Prostate gland (tissue), 2 donors: ENCODE results near the gene LY86. TPM values are rescaled to one million over a fixed set of nuclear protein-coding genes. Genes with fewer than 3 reads are reported as not detected.

Experiments used
- DNase-seq: peaks from one replicate; pipeline ENCODE4 v3.0.0-alpha.2; 2019; ENCODE audit warnings: low spot score
- H3K27ac ChIP-seq, 2 donors: fragments of 200-600 bp; sonication (generic); 2 replicates each; pipeline ENCODE4 v1.5.1; 2017 to 2019
- H3K27me3 ChIP-seq: fragments of 200-600 bp; sonication (generic); replicated peaks from 2 replicates; pipeline ENCODE4 v1.5.1; 2019; ENCODE audit not compliant: insufficient read depth
- H3K36me3 ChIP-seq, 2 donors: fragments of 200-600 bp; sonication (generic); 1 replicate in 1 of 2; 2 replicates in 1 of 2; pipeline versions ENCODE4 v1.5.1 to v1.8.1; 2017 to 2019
- H3K4me1 ChIP-seq: fragments of 200-600 bp; sonication (generic); replicated peaks from 2 replicates; pipeline ENCODE4 v1.5.1; 2019
- H3K4me3 ChIP-seq, 2 donors: fragments of 200-600 bp; sonication (generic); 2 replicates each; pipeline ENCODE4 v1.5.1; 2017 to 2019
- H3K9me3 ChIP-seq: fragments of 200-600 bp; sonication (generic); 2 replicates; pipeline ENCODE4 v1.5.1; 2017
- POLR2A ChIP-seq: fragments of 450-650 bp; IDR thresholded peaks from one replicate; pipeline ENCODE4 v1.6.1; 2016; ENCODE audit warnings: antibody characterized with exemption, mild to moderate bottlenecking
- POLR2AphosphoS5 ChIP-seq: sonication (generic); formaldehyde crosslinking; IDR thresholded peaks from one replicate; pipeline ENCODE4 v1.6.1; 2017; ENCODE audit warnings: antibody characterized with exemption
- WGBS: methylation state at CpG from one replicate; pipeline ENCODE4 v1.1.5; 2018; 5-methylcytosine and 5-hydroxymethylcytosine counted together
- intact Hi-C: fragments of 100-400 bp; cut with DNase I; formaldehyde crosslinking; loops from one replicate; pipeline ENCODE4 v1.14.2; 2022
- total RNA-seq, 2 donors: library from RNA; depleted of rRNA; stranded (reverse); fragments of >200 nt; gene quantifications; one replicate each; pipeline ENCODE4 v1.1.0, GENCODE V29; 2016
- TF ChIP-seq, protein P1 (sequence below), 4 experiments: fragments of 200-600 bp in 2 of 4; fragments of 450-650 bp in 2 of 4; sonication (generic) in 2 of 4; IDR thresholded peaks; 1 replicate in 3 of 4; 2 replicates in 1 of 4; pipeline ENCODE4 v1.5.1; 2016 to 2019; ENCODE audit warnings: antibody characterized with exemption in 4 of 4, mild to moderate bottlenecking in 2 of 4, moderate library complexity in 2 of 4

LY86 gene
- total RNA-seq, 2 donors from 2014 or later, result 1.5 to 7.0 TPM

DNA sequence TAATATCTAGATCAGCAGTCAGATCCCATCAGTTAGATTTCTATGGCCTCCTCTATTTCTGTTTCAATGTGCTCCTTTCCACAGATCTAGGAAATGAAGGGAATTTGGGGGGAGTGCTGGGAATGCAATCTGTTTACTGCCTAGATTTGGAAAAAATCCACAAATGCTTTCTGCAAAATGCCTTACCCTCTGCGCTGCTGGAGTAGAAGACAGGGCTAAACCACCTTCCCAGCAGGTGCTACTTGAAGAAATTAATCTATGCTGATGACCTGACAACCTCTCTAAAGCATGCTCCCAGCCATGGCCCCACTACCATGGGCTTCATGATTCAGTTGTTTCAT lies 46.2 kb downstream of the LY86 start:
- Histone ChIP-seq H3K4me3 (no peak overlapping the region), H3K36me3 (no peaks in the 10 kb centered on the region), H3K27me3 (no peaks in the 10 kb centered on the region), H3K9me3 (no peaks in the 10 kb centered on the region), H3K4me1 (no peaks in the 10 kb centered on the region), H3K27ac (no peak overlapping the region)
- no peak for DNase-seq
- intact Hi-C loops, result no loop called here
- WGBS, result 88% methylated on average over 1 of the region's 1 CpG
- TF ChIP-seq POLR2AphosphoS5 (no peak), POLR2A (no peak)
- TF ChIP-seq, protein P1, sequence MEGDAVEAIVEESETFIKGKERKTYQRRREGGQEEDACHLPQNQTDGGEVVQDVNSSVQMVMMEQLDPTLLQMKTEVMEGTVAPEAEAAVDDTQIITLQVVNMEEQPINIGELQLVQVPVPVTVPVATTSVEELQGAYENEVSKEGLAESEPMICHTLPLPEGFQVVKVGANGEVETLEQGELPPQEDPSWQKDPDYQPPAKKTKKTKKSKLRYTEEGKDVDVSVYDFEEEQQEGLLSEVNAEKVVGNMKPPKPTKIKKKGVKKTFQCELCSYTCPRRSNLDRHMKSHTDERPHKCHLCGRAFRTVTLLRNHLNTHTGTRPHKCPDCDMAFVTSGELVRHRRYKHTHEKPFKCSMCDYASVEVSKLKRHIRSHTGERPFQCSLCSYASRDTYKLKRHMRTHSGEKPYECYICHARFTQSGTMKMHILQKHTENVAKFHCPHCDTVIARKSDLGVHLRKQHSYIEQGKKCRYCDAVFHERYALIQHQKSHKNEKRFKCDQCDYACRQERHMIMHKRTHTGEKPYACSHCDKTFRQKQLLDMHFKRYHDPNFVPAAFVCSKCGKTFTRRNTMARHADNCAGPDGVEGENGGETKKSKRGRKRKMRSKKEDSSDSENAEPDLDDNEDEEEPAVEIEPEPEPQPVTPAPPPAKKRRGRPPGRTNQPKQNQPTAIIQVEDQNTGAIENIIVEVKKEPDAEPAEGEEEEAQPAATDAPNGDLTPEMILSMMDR (IDR thresholded peaks at IDR 0.05), result no peak

DNA sequence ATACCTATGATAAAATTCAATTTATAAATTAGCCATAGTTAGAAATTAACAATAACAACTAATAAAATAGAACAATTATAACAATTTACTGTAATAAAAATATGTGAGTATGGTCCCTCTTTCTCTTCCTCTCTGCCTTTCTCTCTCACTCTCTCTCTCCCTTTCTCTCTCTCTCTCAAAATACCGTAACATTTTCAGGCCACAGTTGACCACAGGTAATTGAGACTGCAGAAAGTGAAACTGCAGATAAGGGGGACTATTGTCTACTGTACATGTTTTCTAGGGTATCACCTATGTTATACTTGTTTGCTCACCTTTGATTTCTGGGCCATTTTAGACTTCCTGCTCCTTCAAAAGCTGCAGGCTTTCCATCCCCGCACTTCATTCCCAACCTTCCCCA lies 46.8 kb downstream of the LY86 start:
- intact Hi-C loops, result no loop called here
- 80% methylated on average over 2 of the region's 2 CpGs for WGBS
- TF ChIP-seq, protein P1 (IDR thresholded peaks at IDR 0.05), result no peak
- TF ChIP-seq POLR2A, result no peak
- no peak for TF ChIP-seq POLR2AphosphoS5

DNA sequence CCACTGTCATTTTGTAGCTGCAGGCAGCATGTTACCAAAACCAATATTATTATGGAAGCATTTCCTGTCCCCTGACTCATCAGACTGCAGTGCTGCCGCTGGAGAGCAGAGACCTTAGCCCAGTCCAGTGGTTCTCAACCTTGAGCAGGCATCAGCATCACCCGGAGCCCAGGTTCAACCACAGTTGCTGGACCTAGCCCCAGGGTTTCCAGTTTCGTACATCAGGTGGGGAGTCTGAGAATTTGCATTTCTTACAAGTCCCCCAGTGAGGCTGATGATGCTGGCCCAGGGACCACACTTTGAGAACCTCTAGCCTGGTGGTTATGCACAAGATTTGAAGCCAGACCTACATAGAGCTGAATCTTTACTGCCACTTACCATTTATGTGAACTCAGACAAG lies 47.3 kb downstream of the LY86 start:
- Histone ChIP-seq H3K27me3 (no peaks in the 10 kb centered on the region), H3K27ac (no peak overlapping the region), H3K4me3 (no peak overlapping the region), H3K36me3 (no peaks in the 10 kb centered on the region), H3K4me1 (no peaks in the 10 kb centered on the region), H3K9me3 (no peaks in the 10 kb centered on the region)
- intact Hi-C loops, result no loop called here
- no peak for DNase-seq
- TF ChIP-seq POLR2A, result no peak
- no peak for TF ChIP-seq POLR2AphosphoS5
- TF ChIP-seq, protein P1 (IDR thresholded peaks at IDR 0.05), result no peak
- 91% methylated on average over 3 of the region's 3 CpGs for WGBS

More for the DNA sequence above, 46.8 kb downstream of the LY86 start:
- Histone ChIP-seq H3K4me1 (no peaks in the 10 kb centered on the region), H3K4me3 (no peak overlapping the region), H3K36me3 (no peaks in the 10 kb centered on the region), H3K9me3 (no peaks in the 10 kb centered on the region), H3K27ac (no peak overlapping the region), H3K27me3 (no peaks in the 10 kb centered on the region)
- no peak for DNase-seq

DNA sequence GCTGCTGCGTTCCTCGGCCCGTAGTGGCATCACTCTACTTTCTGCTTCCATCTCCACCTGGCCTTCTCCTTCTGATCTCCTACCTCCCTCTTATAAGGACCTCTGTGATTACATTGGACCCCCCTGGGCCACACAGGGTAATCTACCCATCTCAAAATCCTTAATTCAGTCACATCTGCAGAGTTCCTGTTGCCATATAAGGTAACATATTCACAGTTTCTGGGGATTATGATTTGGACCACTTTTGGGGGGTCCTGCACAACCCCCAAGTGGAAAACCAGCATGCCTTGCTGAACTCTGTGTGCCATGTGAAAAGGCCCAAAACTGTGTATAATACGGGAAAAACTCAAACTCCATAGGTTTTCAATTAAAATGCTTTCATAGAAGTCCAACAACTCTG lies 51.1 kb downstream of the LY86 start:
- intact Hi-C loops, result no loop called here
- no peaks in the 10 kb centered on the region for H3K27me3 ChIP-seq

DNA sequence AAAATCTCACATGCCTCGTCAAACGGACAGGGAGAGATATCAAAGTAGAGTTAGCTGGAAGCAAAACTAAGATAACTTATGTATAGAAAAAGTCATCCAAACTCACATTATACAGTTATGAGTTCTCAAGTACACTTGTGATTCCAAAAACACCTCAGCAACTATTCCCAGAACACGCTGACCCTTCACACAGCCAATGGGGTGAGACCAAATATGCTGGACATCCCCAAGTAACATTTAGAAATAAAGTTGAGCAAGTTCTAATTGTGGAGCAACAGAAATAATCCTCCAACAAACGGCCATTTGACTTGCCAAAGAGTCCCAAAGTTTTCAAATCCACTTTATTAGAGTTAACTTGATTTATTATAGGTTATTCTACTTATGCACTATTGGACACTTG lies 52.4 kb downstream of the LY86 start:
- 43% methylated on average over 4 of the region's 4 CpGs for WGBS
- H3K4me3 ChIP-seq, result no peak overlapping the region
- DNase-seq, result no peak
- H3K27ac ChIP-seq, result no peak overlapping the region
- no peaks in the 10 kb centered on the region for H3K27me3 ChIP-seq
- H3K4me1 ChIP-seq, result no peaks in the 10 kb centered on the region
- intact Hi-C loops, result no loop called here
- no peaks in the 10 kb centered on the region for H3K9me3 ChIP-seq
- no peaks in the 10 kb centered on the region for H3K36me3 ChIP-seq
- no peak for TF ChIP-seq POLR2AphosphoS5
- TF ChIP-seq, protein P1 (IDR thresholded peaks at IDR 0.05), result no peak
- TF ChIP-seq POLR2A, result no peak

More for the DNA sequence above, 51.1 kb downstream of the LY86 start:
- no peak for DNase-seq
- Histone ChIP-seq H3K4me1 (no peaks in the 10 kb centered on the region), H3K36me3 (no peaks in the 10 kb centered on the region), H3K4me3 (no peak overlapping the region), H3K9me3 (no peaks in the 10 kb centered on the region), H3K27ac (no peak overlapping the region)
- TF ChIP-seq, protein P1 (IDR thresholded peaks at IDR 0.05), result no peak
- TF ChIP-seq POLR2A (no peak), POLR2AphosphoS5 (no peak)
- WGBS, result 95% methylated on average over 4 of the region's 4 CpGs
